ENCODE measurements around the gene CMKLR1.

The CMKLR1 gene

DNA sequence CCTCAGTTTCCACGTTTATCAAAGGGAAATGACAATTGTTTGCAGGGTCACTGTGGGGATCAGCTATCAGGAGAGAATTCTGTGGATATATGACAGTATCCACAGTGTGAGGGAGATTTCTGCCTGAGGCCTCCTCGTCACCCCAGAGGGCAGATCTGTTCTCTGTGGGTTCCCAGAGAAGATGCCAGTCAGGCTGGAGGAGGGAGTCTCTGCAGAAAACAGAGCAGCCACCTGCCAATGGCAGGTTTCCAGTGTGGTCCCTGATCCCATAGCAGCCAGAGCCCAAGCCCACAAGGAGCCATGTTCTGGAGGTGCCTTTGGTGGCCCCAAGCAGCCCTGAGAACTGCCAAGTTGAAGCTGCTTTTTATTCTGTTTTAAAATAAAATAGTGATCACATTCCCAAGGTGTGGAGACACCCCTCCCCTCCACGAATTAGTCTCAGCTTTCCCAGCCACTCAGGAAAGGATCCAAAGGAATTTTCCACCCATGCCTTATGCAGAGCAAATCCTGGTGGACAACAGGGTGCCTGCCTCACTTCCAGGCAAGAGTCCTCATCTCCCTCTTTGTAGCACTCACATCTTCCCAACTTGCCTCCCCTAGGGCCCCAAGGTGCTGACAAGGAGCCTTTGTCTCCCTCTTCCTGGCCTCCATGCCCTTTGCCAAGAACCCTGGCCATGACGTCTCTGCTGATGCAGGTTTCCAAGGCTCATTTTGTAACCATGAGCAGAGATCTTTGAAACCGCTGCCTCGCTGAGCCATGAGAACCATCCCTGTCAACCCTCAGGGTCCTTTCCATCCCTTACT, 20.4 kb downstream of the CMKLR1 start:
- FAIRE-seq (no peak), DNase-seq (ENCODE audit: extremely low spot score, insufficient read length, low read depth) (no peak)

- no peak for FAIRE-seq
- DNase-seq (ENCODE audit: extremely low spot score, insufficient read length, low read depth), result no peak
These were observed 21.5 kb downstream of the CMKLR1 start for GRCh38 chr12:108317308-108318234.

GRCh38 chr12:108316176-108317086, 22.7 kb downstream of the CMKLR1 start:
- no peak for FAIRE-seq

DNA sequence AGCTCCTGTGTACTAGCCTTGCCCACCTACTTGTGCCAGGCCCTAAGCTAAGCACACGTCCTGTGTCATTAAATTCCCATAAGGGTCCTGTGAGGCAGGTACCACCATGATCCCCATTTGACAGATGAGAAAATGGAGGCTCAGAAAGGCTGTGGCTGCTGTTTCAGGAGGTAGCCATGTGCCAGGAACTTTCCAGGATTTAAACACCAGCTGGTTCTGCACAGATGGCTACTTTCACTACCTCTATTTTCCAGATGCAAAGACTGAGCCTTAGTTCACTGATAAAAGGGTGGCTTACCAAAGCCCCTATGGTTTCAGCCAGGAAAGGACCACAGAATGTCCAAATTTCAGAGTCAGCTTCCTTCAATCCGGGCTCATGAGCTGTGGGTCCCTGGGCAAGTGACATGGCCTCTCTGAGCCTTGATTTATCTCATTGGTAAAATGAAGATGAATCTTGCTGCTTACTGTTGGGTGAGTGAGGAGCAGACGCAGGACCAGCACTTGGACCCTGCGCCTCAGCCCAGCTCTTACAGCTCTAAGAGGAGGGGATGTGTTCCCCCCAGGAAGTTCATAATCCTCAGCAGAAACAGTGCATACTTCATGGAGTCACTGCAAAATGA, 23.5 kb downstream of the CMKLR1 start:
- no peak for FAIRE-seq
- DNase-seq (ENCODE audit: extremely low spot score, insufficient read length, low read depth), result no peak

More at GRCh38 chr12:108316176-108317086, 22.7 kb downstream of the CMKLR1 start:
- DNase-seq (ENCODE audit: extremely low spot score, insufficient read length, low read depth), result no peak

GRCh38 chr12:108313606-108314351, 25.3 kb downstream of the CMKLR1 start:
- FAIRE-seq (peak; percentile 75), DNase-seq (ENCODE audit: extremely low spot score, insufficient read length, low read depth) (no peak)

GRCh38 chr12:108313241-108313605, 25.9 kb downstream of the CMKLR1 start:
- FAIRE-seq (no peak), DNase-seq (ENCODE audit: extremely low spot score, insufficient read length, low read depth) (no peak)

GRCh38 chr12:108312693-108313189, 26.4 kb downstream of the CMKLR1 start:
- DNase-seq (ENCODE audit: extremely low spot score, insufficient read length, low read depth), result no peak
- FAIRE-seq, result no peak

DNA sequence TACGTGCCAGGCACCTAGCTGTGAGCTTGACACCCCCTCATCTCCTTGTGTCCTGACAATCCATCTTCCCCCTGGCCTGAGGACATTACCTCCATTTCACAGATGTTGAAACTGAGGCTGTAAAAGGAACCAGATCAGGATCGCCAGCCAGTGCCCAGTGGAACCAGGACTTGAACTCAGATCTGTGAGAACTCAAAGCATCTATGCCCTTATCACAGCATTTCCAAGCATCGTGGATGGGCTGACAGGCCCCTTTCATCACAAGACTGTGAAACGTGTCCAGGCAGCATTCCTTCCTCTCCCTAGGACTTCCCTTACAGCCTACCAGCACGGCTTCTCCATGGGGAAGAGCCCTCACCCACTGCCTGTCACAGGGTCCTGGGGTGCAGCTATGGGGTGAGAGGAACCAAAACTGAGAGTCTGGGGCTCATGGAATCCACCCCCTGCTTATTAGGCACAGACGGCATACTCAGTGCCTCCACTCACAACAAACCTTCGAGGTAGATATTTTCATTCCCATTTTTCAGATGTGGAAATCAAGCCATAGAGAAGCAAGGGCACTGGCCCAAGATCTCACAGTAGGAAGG, 26.9 kb downstream of the CMKLR1 start:
- DNase-seq (ENCODE audit: extremely low spot score, insufficient read length, low read depth), result no peak
- FAIRE-seq, result no peak

DNA sequence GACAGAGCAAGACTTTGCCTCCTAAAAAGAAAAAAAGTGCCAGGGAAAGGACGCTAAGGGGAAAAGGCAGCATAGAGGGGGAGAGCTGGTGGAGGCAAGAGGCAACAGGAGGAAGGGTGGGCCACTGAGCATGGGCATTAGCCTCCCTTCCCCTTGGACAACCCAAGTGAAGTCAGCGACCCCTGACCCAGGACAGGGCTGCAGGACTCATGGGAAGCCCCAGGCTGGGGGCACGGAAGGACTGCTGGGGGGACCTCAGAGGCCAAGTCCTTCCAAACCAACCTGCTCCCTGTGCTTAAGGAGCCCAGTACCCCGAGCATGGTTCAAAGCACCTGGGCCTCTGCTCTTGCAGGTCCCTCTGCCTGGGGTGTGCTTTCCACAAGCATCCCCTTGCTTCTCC, 27.5 kb downstream of the CMKLR1 start:
- no peak for FAIRE-seq
- no peak for DNase-seq (ENCODE audit: extremely low spot score, insufficient read length, low read depth)

DNA sequence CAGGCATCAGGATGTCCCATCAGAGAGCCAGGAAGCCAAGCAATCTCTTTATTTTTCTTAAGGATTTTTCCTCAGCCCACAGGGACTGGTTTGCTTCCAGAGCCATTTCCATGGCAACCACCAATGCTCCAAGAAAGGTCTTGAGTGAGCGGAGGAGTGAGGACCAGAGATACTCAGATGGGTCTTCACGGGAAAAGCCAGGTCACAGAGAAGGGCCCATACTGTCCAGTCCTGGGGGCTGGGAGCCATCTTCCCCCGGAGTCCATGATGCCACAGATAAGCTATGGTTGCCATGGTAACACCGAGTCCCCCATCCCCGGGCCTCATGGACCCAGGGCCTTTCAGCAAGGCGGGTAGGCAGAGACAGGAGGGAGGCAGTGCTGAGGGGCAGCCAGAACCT, 28.6 kb downstream of the CMKLR1 start:
- FAIRE-seq, result no peak

DNA sequence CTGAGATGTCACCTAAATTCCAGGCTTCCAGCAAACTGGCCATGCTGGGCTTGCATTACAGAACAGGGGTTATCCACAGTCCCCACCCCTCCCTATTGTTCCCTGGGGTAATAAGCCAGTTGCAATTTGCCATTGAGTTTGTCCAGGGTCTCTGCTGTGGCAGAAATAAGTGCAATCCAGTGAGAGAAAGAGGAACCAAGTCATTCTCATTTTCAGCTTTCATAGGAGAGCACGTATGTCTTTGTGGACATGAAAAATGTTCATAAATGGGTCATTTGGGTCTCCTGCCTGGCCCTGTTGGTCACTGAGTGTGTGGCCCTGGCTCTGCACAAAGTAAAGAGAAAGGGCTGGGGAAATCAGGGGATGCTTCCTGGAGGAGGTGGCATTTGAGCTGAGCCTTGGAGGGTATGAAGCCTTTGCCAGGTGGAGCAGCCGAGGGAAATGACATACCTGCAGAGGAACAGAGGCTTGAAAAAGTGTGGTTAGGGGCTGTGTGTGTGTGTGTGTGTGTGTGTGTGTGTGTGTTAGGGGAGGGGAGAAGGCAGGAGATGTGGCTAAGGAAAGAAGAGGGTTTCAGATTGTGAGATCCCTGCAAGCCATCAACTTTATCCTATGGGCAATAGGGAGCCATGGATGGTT, 29.3 kb downstream of the CMKLR1 start:
- peak; percentile 63 for FAIRE-seq

More for the DNA sequence above, 28.6 kb downstream of the CMKLR1 start:
- no peak for DNase-seq (ENCODE audit: extremely low spot score, insufficient read length, low read depth)

GRCh38 chr12:108308395-108309085, 30.6 kb downstream of the CMKLR1 start:
- DNase-seq (ENCODE audit: extremely low spot score, insufficient read length, low read depth) (no peak), FAIRE-seq (no peak)

More for the DNA sequence above, 29.3 kb downstream of the CMKLR1 start:
- DNase-seq (ENCODE audit: extremely low spot score, insufficient read length, low read depth), result no peak

DNA sequence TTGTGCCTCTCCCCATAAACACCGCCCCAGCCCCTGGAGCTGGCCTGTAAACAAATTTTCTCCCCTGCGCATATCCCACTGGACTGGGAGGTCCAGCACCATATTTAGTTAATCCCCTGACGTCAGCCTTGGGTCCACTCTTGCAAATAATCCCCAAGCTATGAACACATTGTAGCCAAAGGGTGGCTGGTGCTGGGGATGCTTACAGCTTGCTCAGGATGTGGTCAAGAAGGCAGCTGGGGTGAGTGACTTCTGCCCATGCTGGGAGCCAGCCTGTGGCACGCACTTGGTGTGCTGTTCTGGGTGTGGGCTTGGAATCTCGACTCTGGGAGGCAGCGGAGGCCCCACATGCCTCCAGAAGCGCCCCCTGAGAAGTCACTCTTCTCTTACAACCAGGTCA, 32.1 kb downstream of the CMKLR1 start:
- no peak for FAIRE-seq

DNA sequence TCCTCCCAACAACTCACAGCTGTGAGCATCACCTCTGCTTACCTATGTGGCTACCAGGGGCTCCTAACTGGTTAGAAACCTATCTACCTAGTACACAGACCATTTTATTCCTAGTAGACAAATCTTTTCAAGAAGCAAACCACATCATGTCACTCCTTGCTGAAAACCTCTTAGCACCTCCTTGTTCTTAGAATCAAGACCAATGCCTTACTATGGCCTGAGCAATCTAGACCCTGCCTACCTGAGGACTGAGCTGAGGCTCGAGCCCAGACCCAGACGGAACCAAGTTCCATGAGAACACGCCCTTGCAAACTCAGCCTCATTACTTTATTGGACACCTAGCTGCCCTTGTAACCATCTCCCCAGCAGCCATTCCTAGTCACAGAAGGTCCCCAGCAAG, 32.6 kb downstream of the CMKLR1 start:
- no peak for FAIRE-seq
- no peak for DNase-seq (ENCODE audit: extremely low spot score, insufficient read length, low read depth)

More for the DNA sequence above, 32.1 kb downstream of the CMKLR1 start:
- no peak for DNase-seq (ENCODE audit: extremely low spot score, insufficient read length, low read depth)

DNA sequence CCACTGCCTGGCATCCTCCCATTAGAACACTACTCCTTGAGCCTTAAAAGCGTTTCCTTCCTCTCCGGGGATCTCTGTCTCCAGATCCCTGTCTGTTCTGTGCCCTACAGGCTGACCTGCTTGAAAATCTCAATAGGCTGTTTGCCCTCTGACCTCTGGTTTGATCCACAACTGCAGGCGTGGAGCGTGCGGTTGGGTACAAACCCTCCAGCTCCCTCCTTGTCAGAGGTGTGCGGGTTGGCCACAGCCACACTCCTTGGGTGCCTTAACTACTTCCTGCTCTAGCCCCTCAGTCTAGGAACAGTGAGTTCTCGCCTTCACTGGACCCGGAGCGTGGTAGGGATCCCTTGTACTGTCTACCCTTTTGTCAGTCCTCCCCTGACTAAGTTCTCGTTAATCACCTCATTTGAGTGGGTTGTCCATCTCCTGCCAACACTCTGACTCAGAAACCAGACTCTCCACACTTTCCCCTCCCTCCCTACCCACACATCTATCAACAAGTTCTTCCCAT, 33.1 kb downstream of the CMKLR1 start:
- FAIRE-seq (no peak), DNase-seq (ENCODE audit: extremely low spot score, insufficient read length, low read depth) (no peak)

GRCh38 chr12:108305520-108305919, 33.6 kb downstream of the CMKLR1 start:
- FAIRE-seq (no peak), DNase-seq (ENCODE audit: extremely low spot score, insufficient read length, low read depth) (no peak)

DNA sequence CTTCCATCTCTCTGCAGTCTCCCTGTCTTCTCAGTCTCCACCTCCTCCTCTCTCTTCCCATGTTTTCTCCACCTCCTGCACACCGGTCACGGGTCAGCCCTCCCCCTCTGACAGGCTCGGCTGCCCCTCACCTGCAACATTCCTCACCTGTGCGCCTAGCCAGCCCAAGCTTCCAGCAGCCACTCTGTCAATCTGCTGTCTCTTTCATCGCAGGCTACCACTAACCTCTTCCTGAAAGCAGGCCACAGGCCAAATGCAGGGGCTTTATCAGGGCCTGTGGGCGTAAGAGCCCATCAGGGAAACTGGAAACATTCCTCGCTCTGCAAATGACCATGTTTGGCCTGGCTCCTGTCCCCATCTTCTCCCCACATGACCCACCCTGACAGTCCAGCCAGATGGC, 34.5 kb downstream of the CMKLR1 start:
- DNase-seq (ENCODE audit: extremely low spot score, insufficient read length, low read depth) (no peak), FAIRE-seq (no peak)
